LNCaP clone FGC (cell line): Measurements from ENCODE around the gene FRMD1.

ENCODE experiments used
- DNase-seq: peaks from one replicate; pipeline ENCODE4 v3.0.0-alpha.2; 2011; ENCODE audit warnings: low read depth
- H3K4me3 ChIP-seq: 2 replicates; pipeline ENCODE4 v1.5.1; 2011; ENCODE audit warnings: mild to moderate bottlenecking, low read depth, low read length, control low read depth
- CTCF ChIP-seq: IDR thresholded peaks from 2 replicates; pipeline ENCODE4 v1.5.1; 2012; ENCODE audit warnings: mild to moderate bottlenecking; ENCODE audit not compliant: control insufficient read depth, insufficient read depth; ENCODE audit errors: extremely low read depth

FRMD1 gene

GRCh38 chr6:168100011-168100802 lies 21.2 kb upstream of the FRMD1 start:
- DNase-seq: no peak
- H3K4me3 ChIP-seq: no peak overlapping the region
- no peak for TF ChIP-seq CTCF

GRCh38 chr6:168099201-168100010 lies 20.4 kb upstream of the FRMD1 start:
- no peak overlapping the region for H3K4me3 ChIP-seq
- TF ChIP-seq CTCF: no peak
- no peak for DNase-seq

GRCh38 chr6:168098431-168098861 lies 19.4 kb upstream of the FRMD1 start:
- DNase-seq: no peak
- no peak overlapping the region for H3K4me3 ChIP-seq

GRCh38 chr6:168097621-168098430 lies 18.8 kb upstream of the FRMD1 start:
- no peak for TF ChIP-seq CTCF
- no peak for DNase-seq
- H3K4me3 ChIP-seq: no peak overlapping the region

More at GRCh38 chr6:168098431-168098861, 19.4 kb upstream of the FRMD1 start:
- no peak for TF ChIP-seq CTCF

- H3K4me3 ChIP-seq: no peak overlapping the region
- no peak for DNase-seq
- TF ChIP-seq CTCF: no peak
Observed at GRCh38 chr6:168097221-168097620, 18.2 kb upstream of the FRMD1 start.

- DNase-seq: no peak
- no peak for TF ChIP-seq CTCF
- no peak overlapping the region for H3K4me3 ChIP-seq
Observed at GRCh38 chr6:168096271-168096764, 17.3 kb upstream of the FRMD1 start.
